Posterior vena cava (tissue), 2 donors: ENCODE measurements around the gene TP53RK. TPM values are rescaled to one million over a fixed set of nuclear protein-coding genes. Genes with fewer than 3 reads are reported as not detected.

Experiments
- total RNA-seq, 2 donors: library from RNA; stranded (reverse); fragmentation: NEBNext Ultra II Directional; extraction: Animal tissue kit (Norgen Biotek cat#: 25700); gene quantifications; one replicate each; pipeline ENCODE4 v1.2.1, GENCODE V29; 2021
- donor health status: DM: yes; HTN: yes; CAD: no.
- donor health status: DM: yes; HTN: yes; CAD: no.

TP53RK gene
- total RNA-seq, 2 donors from 2014 or later = 9.5 to 12.4 TPM

Other genes starting within 250 kb of the TP53RK start
- 1 to 10 TPM; 1.1 to 3.1 TPM for gene ZNF334, start 175.9 kb downstream of the TP53RK start, total RNA-seq
- not detected for gene OCSTAMP, start 138.8 kb downstream of the TP53RK start, total RNA-seq
- 1 to 10 TPM; 1.7 to 2.3 TPM for gene SLC13A3, start 38.0 kb downstream of the TP53RK start, total RNA-seq
- gene SLC2A10, start 20.2 kb upstream of the TP53RK start, total RNA-seq = 10 to 100 TPM; 14.2 to 19.2 TPM
- 10 to 100 TPM in 1 of 2 donors, 1 to 10 TPM in 1; 9.1 to 14.4 TPM for gene EYA2, start 205.4 kb upstream of the TP53RK start, total RNA-seq